Stimulated activated CD4-positive, alpha-beta T cell treated with anti-CD3 and anti-CD28 coated beads, Interleukin-1b, Interleukin-23, amount 100 ng/mL, for 4 hours (primary cell): ENCODE results near the gene ZNF598.

Source experiments
- DNase-seq, 2 donors: peaks; one replicate each; pipeline ENCODE4 v3.0.0-alpha.2; 2020; ENCODE audit warnings: low read depth in 2 of 2

Gene ZNF598

GRCh38 chr16:1991588-1991947, 18.1 kb downstream of the ZNF598 start:
- DNase-seq: no peak

- DNase-seq: no peak
Measured at GRCh38 chr16:1991135-1991551, 18.5 kb downstream of the ZNF598 start.

GRCh38 chr16:1990351-1991134, 19.1 kb downstream of the ZNF598 start:
- DNase-seq: peak in 1 of 2 donors; percentile 36

DNA sequence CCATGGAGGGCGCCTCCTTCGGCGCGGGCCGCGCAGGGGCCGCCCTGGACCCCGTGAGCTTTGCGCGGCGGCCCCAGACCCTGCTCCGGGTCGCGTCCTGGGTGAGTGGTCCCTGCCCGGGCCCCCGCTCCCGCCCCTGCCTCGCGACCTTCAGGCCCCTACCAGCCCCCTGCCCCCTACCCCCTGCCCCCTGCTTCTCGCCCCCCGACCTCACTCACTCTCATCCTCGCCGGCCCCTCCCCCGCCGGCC, 19.6 kb downstream of the ZNF598 start:
- DNase-seq: no peak

DNA sequence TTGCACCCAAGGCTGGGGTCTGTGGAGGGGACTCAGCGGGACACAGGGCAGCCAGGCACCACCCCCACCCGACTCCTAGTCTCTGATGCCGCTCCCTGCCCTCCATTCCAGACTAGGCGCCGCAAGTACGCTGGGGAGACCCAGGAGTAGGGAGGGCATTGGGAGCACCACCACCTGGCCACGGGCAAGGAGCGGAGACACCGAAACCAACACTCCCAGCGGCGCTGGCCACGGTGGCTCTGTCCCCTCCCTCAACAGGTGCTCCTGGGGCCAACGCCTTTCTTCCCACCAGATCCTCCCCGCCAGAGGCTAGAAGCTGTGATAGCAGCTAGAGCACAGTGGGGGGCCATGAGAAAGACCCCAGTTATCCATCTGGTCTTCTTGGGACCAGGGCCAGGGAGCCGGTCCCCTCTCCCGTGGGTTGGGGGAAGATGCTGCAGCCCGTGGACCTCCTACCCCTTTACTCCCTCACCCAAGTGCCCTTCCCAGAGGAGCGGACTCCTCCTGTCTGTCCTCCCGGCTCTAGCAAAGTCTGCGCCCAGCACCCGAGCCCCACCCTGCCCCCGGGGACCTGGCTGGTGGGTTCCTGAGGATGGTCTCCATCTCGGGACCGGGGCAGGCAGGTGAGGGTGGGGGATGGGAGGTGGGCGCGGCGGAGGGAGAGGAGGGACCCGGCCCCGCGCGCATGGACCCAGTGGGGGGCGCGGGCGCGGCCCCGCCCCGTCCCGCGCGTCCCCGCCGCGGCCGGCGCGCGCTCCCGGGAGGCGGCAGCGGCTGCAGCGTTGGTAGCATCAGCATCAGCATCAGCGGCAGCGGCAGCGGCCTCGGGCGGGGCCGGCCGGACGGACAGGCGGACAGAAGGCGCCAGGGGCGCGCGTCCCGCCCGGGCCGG, 20.2 kb downstream of the ZNF598 start, which contains the start of gene SYNGR3:
TSS of gene SYNGR3 (plus strand) at position 762 of the 892 bp plus-strand sequence. CDS start 133 bp downstream, outside the sequence.
- DNase-seq: no peak

GRCh38 chr16:1987198-1987597, 22.4 kb downstream of the ZNF598 start:
- no peak for DNase-seq

DNA sequence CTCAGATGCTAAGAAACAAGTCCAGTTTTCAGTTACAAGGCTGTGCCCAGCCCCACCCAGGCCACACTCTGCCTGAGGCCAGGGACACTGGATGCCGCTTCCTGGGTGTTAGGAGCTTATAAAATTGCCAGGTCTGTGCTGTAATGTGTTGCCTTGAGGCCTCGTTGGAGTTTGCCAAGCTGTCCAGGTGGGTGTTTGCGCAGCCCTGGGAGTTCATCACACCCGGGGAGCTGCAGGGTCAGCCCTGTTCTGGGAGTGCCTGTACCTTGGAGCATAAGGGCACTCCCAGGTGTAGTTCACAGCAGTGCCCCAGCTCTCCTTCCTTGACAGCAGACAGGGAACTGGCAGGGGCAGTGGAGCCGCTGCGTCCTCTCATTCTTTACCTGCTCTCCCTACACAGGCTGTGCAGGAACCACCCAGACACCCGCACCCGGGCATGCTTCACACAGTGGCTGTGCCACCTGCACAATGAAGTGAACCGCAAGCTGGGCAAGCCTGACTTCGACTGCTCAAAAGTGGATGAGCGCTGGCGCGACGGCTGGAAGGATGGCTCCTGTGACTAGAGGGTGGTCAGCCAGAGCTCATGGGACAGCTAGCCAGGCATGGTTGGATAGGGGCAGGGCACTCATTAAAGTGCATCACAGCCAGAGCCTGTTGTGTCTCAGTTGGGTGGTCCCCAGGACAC, 24.0 kb downstream of the ZNF598 start:
- DNase-seq: no peak

DNA sequence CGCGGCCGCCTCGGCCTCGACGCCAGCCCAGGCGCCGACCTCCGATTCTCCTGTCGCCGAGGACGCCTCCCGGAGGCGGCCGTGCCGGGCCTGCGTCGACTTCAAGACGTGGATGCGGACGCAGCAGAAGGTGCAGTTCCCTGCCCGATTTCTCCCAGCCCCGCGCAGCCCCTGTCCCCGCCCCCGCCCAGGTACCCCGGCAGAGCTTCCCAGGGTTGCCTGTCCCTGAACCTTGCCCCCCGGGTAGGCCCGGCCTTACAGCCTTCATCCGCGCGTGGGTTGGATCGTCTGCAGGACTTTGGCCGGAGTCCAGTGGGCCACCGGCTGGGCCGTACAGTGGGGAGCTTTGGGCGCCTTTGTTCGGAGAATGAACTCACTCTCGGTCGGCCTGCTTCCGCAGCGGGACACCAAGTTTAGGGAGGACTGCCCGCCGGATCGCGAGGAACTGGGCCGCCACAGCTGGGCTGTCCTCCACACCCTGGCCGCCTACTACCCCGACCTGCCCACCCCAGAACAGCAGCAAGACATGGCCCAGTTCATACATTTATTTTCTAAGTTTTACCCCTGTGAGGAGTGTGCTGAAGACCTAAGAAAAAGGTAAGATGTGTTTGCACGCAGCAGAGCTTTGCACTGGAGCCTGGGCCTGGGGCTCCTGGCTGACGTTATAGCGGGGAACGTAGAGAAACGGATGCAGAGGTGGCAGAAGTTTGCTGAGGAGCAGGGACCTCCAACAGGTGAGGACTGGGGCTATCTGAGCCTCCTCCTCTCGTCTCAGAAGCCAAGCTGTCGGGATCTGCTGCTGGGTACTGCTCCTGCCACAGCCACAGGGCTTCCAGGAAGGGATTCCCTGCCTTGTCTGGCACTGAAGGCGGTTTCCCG, 25.0 kb downstream of the ZNF598 start:
- DNase-seq: no peak

GRCh38 chr16:1983544-1984346, 25.9 kb downstream of the ZNF598 start, which contains the start of gene GFER:
Gene GFER (plus strand): TSS chr16:1984193. CDS start chr16:1984219, 26 bp downstream.
- peak in 1 of 2 donors; percentile 65 for DNase-seq

- DNase-seq: no peak
Measured at GRCh38 chr16:1982991-1983543, 26.6 kb downstream of the ZNF598 start.

- no peak for DNase-seq
Measured at GRCh38 chr16:1982013-1982433, 27.6 kb downstream of the ZNF598 start.

DNA sequence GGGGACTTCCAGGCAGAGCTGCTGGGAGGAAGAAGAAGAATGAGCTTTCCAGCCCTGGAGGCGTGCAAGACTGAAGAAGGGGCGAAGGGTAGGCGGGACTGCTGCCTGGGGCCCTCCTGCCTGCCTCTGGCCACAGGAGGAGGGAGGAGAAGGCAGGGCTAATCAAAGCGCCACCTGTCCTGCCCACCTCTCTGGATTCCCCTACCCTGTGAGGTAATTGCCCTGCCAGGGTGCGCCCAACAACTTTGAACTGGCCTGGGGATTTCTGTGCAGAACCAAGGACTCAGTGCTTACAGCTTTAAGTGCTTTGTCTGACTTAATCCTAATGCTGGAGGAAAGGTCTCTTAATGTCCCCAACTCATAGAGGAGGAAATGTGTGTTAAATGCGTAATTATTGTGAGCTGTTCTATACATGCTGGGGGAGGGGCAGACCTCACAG, 28.2 kb downstream of the ZNF598 start, which contains the start of gene NOXO1:
TSS of gene NOXO1 (minus strand) at position 72 of the 439 bp plus-strand sequence. CDS start 290 bp downstream, outside the sequence.
- no peak for DNase-seq

- DNase-seq: no peak
Measured at GRCh38 chr16:1980770-1981087, 28.9 kb downstream of the ZNF598 start.

DNA sequence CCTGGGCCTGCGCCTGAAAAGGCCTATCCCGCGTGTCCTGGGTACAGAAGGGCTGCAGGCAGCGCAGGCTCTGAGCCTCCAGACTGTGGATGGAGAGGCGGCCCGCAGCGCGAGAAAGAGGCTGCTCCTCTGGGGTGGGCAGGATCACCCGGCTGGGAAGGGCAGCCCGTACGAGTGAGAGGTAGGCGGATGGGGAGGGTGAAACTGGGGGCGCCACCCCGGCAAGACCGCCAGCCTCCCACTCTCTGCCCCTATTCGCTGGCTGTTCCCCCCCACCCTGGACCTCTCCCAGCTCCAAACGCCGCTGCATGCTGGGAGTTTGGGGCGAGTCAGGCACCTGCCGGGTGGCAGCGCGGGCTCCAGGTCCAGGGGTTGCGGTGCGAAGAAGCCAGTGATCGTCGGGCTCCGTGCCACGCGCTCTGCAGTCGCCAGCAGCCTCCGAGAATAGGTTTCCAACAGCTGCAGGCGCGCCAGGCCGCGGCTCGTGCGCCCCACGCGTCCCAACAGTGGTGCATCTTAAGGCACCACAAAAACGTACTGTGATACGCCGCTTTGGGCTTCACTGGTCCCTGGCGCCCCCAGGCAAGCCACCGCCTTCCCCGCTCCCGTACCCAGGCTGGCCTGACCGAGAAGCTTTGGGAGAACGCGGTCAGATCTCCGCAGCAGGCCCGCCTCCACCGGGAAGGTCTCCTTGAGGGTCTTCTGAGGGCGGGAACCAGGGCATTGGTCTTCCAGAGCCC, 29.4 kb downstream of the ZNF598 start:
- no peak for DNase-seq

- peak in 1 of 2 donors; percentile 39 for DNase-seq
Measured at GRCh38 chr16:1979271-1980029, 30.2 kb downstream of the ZNF598 start.

DNA sequence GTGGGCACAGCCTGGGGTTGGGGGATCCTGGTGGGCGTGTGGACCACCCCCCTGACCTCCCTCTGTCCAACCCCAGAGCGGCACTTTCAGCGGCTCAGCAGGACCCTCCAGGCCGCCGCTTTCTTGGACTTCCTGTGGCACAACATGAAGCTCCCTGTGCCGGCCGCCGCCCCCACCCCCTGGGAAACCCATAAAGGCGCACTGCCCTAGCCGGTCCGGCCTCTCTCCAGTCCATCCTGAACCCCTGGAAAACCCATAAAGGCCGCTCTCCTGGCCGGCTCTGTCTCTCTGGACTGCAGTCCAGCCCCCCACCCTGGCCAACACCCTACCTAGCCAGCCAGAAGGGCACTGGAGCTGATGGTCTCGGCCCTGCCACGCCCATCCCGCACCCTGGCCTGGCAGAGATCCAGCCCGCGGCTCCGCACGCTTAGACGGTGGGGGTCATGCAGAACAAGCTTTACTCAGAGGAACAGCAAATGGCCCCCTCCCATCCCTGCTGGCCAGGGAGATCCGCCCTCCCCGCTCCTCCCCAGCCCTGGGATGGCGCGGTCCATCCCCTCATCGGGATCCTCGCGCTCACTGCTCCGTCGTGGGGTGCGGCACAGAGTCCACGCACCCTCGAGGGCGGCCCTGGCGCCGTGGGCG, 31.0 kb downstream of the ZNF598 start:
- DNase-seq: no peak

DNA sequence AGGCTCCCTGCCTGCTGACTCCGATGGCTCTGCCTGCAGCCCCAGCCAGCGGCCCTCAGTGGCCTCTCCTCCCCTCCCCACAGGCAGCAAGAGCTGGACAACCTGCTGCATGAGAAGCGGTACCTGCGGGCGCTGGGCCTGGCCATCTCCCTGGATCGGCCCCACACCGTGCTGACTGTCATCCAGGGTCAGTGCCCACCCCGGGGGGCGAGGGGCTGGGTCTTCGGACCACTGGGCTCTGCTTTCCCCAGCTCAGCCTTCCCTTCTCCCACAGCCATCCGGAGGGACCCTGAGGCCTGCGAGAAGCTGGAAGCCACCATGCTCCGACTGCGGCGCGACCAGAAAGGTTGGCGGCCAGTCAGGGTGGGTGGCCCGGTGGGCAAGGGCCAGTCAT, 31.7 kb downstream of the ZNF598 start:
- no peak for DNase-seq
